Calu3 (cell line): ENCODE results near the gene CELSR2. TPM values are rescaled to one million over a fixed set of nuclear protein-coding genes. Genes with fewer than 3 reads are reported as not detected.

ENCODE experiments used
- BruUV-seq: library from RNA; stranded (reverse); fragments of 400-500 nt; replicated peaks from 2 replicates; lab custom pipeline; 2021; lab: Mats Ljungman, UMichigan
- CTCF ChIA-PET: fragments of 300-600 bp; sonication (Branson Sonifier 250); formaldehyde crosslinking; loops from one replicate; lab custom pipeline; 2022; ENCODE audit warnings: antibody characterized with exemption; lab: Charles Lee
- DNase-seq: peaks from one replicate; pipeline ENCODE4 v3.0.0; 2022
- H3K27ac Mint-ChIP-seq: one replicate; pipeline ENCODE4 v1.8.0; 2022; ENCODE audit warnings: mixed read lengths; ENCODE audit not compliant: unreplicated experiment
- H3K27me3 Mint-ChIP-seq: one replicate; pipeline ENCODE4 v1.8.0; 2022; ENCODE audit warnings: mixed read lengths; ENCODE audit not compliant: unreplicated experiment
- H3K36me3 Mint-ChIP-seq: one replicate; pipeline ENCODE4 v1.8.0; 2022; ENCODE audit warnings: mild to moderate bottlenecking, moderate library complexity, mixed read lengths; ENCODE audit not compliant: insufficient read depth, unreplicated experiment
- H3K4me1 Mint-ChIP-seq: one replicate; pipeline ENCODE4 v1.8.0; 2022; ENCODE audit warnings: mild to moderate bottlenecking, low read depth, mixed read lengths; ENCODE audit not compliant: unreplicated experiment
- H3K4me3 Mint-ChIP-seq: one replicate; pipeline ENCODE4 v1.8.0; 2022; ENCODE audit warnings: mild to moderate bottlenecking, low read depth, moderate library complexity, mixed read lengths; ENCODE audit not compliant: unreplicated experiment
- H3K9me3 Mint-ChIP-seq: one replicate; pipeline ENCODE4 v1.8.0; 2022; ENCODE audit warnings: low read depth, mixed read lengths; ENCODE audit not compliant: unreplicated experiment
- intact Hi-C: fragments of 100-400 bp; cut with micrococcal nuclease; formaldehyde crosslinking; loops from one replicate; pipeline ENCODE4 v1.10.0; 2022; ENCODE audit not compliant: unreplicated experiment
- total RNA-seq: library from RNA; stranded (reverse); gene quantifications from 2 replicates; pipeline ENCODE4 v1.2.3, GENCODE V29; 2022
- TF ChIP-seq, protein P1 (sequence below): fragments of 200-600 bp; IDR thresholded peaks from one replicate; pipeline ENCODE4 v1.8.0; 2022; ENCODE audit warnings: antibody characterized with exemption; ENCODE audit not compliant: unreplicated experiment

Gene CELSR2
- total RNA-seq, 1 experiment from 2014 or later = 5.3 TPM

DNA sequence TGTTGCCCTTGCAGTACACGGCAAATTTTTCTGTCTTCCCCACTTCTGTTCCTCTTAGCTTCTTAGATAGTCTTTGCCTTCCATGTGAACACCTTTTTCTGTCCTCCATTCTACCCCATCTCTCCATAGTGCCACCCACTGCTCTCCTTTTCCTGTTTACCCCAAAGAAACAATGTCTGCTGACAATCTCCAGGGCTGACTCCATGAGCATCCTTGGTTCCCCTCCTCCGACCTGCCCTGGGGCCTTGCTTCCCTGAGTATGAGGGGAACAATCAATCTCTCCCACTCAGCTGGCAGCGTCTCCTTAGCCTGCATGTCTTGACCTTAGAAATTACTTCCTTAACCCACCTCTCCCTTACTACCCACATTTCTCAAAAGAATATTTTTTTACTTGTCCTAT, 69.8 kb downstream of the CELSR2 start:
- Mint-ChIP-seq H3K9me3 (no peaks in the 10 kb centered on the region), H3K4me1 (no peaks in the 10 kb centered on the region), H3K27ac (no peak overlapping the region), H3K36me3 (peaks cover 5% of the 10 kb centered on the region), H3K27me3 (no peaks in the 10 kb centered on the region), H3K4me3 (no peak overlapping the region)
- no TSS peak for BruUV-seq
- intact Hi-C loops = no loop called here
- CTCF ChIA-PET = no interaction called here
- DNase-seq = no peak
- TF ChIP-seq, protein P1, sequence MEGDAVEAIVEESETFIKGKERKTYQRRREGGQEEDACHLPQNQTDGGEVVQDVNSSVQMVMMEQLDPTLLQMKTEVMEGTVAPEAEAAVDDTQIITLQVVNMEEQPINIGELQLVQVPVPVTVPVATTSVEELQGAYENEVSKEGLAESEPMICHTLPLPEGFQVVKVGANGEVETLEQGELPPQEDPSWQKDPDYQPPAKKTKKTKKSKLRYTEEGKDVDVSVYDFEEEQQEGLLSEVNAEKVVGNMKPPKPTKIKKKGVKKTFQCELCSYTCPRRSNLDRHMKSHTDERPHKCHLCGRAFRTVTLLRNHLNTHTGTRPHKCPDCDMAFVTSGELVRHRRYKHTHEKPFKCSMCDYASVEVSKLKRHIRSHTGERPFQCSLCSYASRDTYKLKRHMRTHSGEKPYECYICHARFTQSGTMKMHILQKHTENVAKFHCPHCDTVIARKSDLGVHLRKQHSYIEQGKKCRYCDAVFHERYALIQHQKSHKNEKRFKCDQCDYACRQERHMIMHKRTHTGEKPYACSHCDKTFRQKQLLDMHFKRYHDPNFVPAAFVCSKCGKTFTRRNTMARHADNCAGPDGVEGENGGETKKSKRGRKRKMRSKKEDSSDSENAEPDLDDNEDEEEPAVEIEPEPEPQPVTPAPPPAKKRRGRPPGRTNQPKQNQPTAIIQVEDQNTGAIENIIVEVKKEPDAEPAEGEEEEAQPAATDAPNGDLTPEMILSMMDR = no peak

DNA sequence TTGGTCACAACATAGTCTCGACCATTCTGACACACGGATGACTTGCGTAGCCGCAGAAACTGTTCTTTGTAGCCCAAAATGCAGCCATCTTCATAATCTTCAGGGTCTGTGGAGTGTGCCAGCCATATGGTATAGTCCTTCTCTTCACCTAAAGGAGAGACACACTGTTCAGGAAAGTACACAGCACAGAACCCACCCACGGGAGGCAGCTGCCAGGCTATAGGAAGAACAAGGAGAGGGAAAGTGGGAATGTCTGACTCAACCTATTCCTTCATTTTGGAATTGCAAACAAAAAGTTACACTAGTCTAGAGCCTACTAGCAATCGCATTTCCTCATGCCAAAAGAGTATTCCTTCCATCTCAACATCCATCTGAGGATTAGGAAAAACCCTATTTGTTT, 73.6 kb downstream of the CELSR2 start:
- CTCF ChIA-PET = interaction anchor here (0.6 kb wide), 1 partner anchor 56 kb away, joined by 4 read pairs; no protein-coding TSS in a partner anchor
- Mint-ChIP-seq H3K27me3 (no peaks in the 10 kb centered on the region), H3K4me3 (no peak overlapping the region), H3K9me3 (no peaks in the 10 kb centered on the region), H3K27ac (no peak overlapping the region), H3K4me1 (no peaks in the 10 kb centered on the region), H3K36me3 (peaks cover 5% of the 10 kb centered on the region)
- no peak for DNase-seq
- TF ChIP-seq, protein P1 = no peak
- no TSS peak for BruUV-seq
- intact Hi-C loops = no loop called here

Other genes with a start within 250 kb of the CELSR2 start
- 6.3 and 6.8 TPM in 2 replicates for gene WDR47, start 207.4 kb upstream of the CELSR2 start, total RNA-seq
- gene TAF13, start 173.5 kb upstream of the CELSR2 start, total RNA-seq = 20.6 and 26.1 TPM in 2 replicates
- gene TMEM167B, start 158.8 kb upstream of the CELSR2 start, total RNA-seq = 13.6 and 14.5 TPM in 2 replicates
- gene ELAPOR1, start 135.4 kb upstream of the CELSR2 start, total RNA-seq = 0.45 TPM in 1 of 2 replicates, not detected in the other
- 119 and 129 TPM in 2 replicates for gene SARS1, start 35.6 kb upstream of the CELSR2 start, total RNA-seq
- 17.1 and 21.3 TPM in 2 replicates for gene PSRC1, start 33.6 kb downstream of the CELSR2 start, total RNA-seq
- not detected in 2 replicates for gene MYBPHL, start 57.5 kb downstream of the CELSR2 start, total RNA-seq
- gene SORT1, start 148.4 kb downstream of the CELSR2 start, total RNA-seq = 46.3 and 68.2 TPM in 2 replicates
- 108 and 121 TPM in 2 replicates for gene PSMA5, start 176.9 kb downstream of the CELSR2 start, total RNA-seq
- 0.20 TPM in 1 of 2 replicates, not detected in the other for gene SYPL2, start 217.0 kb downstream of the CELSR2 start, total RNA-seq
- gene ATXN7L2, start 234.4 kb downstream of the CELSR2 start, total RNA-seq = 4.3 and 4.5 TPM in 2 replicates
- 9.0 and 9.6 TPM in 2 replicates for gene CYB561D1, start 244.6 kb downstream of the CELSR2 start, total RNA-seq